GM18526 (cell line): Measurements from ENCODE around the gene C10orf95.

ENCODE experiments used
- POLR2A ChIP-seq: IDR thresholded peaks from 3 replicates; pipeline ENCODE4 v1.6.1; 2011; ENCODE audit not compliant: insufficient read length; ENCODE audit errors: extremely low read depth

C10orf95 gene

GRCh38 chr10:102451105-102451969 lies at the start of gene C10orf95:
C10orf95 (minus strand) TSS chr10:102451543; CDS start chr10:102451093, 450 bp downstream.
- no peak for TF ChIP-seq POLR2A

GRCh38 chr10:102499356-102499755 lies 48.0 kb upstream of the C10orf95 start:
- no peak for TF ChIP-seq POLR2A

- no peak for TF ChIP-seq POLR2A
Observed at GRCh38 chr10:102497545-102497944, 46.2 kb upstream of the C10orf95 start.

- no peak for TF ChIP-seq POLR2A
Observed at GRCh38 chr10:102493771-102494170, 42.4 kb upstream of the C10orf95 start.

- no peak for TF ChIP-seq POLR2A
Observed at GRCh38 chr10:102492983-102493382, 41.6 kb upstream of the C10orf95 start.

- no peak for TF ChIP-seq POLR2A
Observed at GRCh38 chr10:102492344-102492939, 41.1 kb upstream of the C10orf95 start.

- no peak for TF ChIP-seq POLR2A
Observed at GRCh38 chr10:102491136-102491535, 39.8 kb upstream of the C10orf95 start.

GRCh38 chr10:102485093-102485784 lies 33.9 kb upstream of the C10orf95 start:
- no peak for TF ChIP-seq POLR2A

- TF ChIP-seq POLR2A, result no peak
Observed at GRCh38 chr10:102484021-102484420, 32.7 kb upstream of the C10orf95 start.

- no peak for TF ChIP-seq POLR2A
Observed at GRCh38 chr10:102480396-102480795, 29.1 kb upstream of the C10orf95 start.

GRCh38 chr10:102479651-102480050 lies 28.3 kb upstream of the C10orf95 start:
- no peak for TF ChIP-seq POLR2A

GRCh38 chr10:102476466-102477141 lies 25.3 kb upstream of the C10orf95 start:
- TF ChIP-seq POLR2A, result no peak

GRCh38 chr10:102475451-102476040 lies 24.2 kb upstream of the C10orf95 start:
- no peak for TF ChIP-seq POLR2A

- no peak for TF ChIP-seq POLR2A
Observed at GRCh38 chr10:102473445-102474331, 22.3 kb upstream of the C10orf95 start.
